ENCODE data around the gene PODXL. TPM values are rescaled to one million over a fixed set of nuclear protein-coding genes. Genes with fewer than 3 reads are reported as not detected.

Gene PODXL
- total RNA-seq, 2 donors from 2014 or later = 523 to 701 TPM

DNA sequence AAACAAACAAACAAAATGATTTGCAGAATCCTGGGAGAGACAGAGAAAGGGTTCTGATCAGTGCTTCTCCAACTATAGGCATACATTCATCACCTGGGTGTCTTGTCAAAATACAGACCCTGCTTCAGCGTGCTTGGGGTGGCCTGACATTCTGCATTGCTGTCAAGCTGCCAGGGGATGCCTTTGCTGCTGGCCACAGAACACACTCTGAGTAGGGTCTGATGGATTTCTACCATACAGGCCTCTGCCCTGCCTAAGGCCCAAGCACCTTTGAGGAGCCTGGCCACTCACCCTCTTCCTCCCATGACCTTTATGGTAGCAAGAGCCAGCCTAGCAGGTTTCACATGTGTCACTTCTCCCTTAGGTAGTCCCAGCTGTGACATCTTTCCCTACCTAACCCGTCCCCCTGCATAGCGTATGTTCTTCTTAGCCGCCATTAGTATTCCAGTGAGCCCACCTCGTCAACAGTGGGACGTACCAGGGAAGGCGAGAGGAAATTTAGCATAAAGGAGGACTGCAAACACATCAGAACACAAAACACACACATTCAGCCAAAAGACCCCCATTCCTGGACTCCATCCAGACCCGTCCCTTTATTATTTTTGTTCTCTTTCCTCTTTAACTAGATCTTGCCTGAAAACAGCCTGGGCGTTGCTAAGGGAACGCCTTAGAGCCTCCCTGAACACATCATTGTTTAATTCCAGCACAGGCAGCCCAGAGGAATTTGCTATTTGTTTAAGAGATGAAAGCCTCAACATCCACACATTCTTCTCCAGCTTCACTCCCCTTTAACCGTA, 43.9 kb upstream of the PODXL start:
- Histone ChIP-seq H3K4me3 (ENCODE audit: low read length) (no peak overlapping the region), H3K27ac (ENCODE audit: low read depth, low read length) (peak overlapping the region; percentile 78), H3K27me3 (ENCODE audit: control insufficient read depth, insufficient read depth, low read length, poor library complexity, severe bottlenecking) (no peaks in the 10 kb centered on the region), H3K4me1 (ENCODE audit: control insufficient read depth, insufficient read depth, low read length) (peaks cover 17% of the 10 kb centered on the region), H3K9me3 (ENCODE audit: control insufficient read depth, low read length) (no peaks in the 10 kb centered on the region), H3K36me3 (ENCODE audit: control insufficient read depth, insufficient read depth, low read length) (no peaks in the 10 kb centered on the region), H3K9ac (ENCODE audit: extremely low read depth, low read length, poor library complexity, severe bottlenecking) (no peak overlapping the region)
- 74 to 90% methylated on average over 6 to 11 of the region's 11 CpGs for WGBS, 2 experiments (ENCODE audit: insufficient coverage in 1 of 2, insufficient read length in 1 of 2)
- Mint-ChIP-seq H3K4me3 (no peak overlapping the region), H3K9me3 (no peaks in the 10 kb centered on the region), H3K36me3 (ENCODE audit: low read depth) (no peaks in the 10 kb centered on the region), H3K27me3 (ENCODE audit: insufficient read depth) (no peaks in the 10 kb centered on the region), H3K27ac (peak overlapping the region; percentile 77), H3K4me1 (peaks cover 49% of the 10 kb centered on the region)
- peak; percentile 53 for DNase-seq
- TF ChIP-seq, protein P1, sequence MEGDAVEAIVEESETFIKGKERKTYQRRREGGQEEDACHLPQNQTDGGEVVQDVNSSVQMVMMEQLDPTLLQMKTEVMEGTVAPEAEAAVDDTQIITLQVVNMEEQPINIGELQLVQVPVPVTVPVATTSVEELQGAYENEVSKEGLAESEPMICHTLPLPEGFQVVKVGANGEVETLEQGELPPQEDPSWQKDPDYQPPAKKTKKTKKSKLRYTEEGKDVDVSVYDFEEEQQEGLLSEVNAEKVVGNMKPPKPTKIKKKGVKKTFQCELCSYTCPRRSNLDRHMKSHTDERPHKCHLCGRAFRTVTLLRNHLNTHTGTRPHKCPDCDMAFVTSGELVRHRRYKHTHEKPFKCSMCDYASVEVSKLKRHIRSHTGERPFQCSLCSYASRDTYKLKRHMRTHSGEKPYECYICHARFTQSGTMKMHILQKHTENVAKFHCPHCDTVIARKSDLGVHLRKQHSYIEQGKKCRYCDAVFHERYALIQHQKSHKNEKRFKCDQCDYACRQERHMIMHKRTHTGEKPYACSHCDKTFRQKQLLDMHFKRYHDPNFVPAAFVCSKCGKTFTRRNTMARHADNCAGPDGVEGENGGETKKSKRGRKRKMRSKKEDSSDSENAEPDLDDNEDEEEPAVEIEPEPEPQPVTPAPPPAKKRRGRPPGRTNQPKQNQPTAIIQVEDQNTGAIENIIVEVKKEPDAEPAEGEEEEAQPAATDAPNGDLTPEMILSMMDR (conservative IDR thresholded peaks at IDR 0.05) = no peak

DNA sequence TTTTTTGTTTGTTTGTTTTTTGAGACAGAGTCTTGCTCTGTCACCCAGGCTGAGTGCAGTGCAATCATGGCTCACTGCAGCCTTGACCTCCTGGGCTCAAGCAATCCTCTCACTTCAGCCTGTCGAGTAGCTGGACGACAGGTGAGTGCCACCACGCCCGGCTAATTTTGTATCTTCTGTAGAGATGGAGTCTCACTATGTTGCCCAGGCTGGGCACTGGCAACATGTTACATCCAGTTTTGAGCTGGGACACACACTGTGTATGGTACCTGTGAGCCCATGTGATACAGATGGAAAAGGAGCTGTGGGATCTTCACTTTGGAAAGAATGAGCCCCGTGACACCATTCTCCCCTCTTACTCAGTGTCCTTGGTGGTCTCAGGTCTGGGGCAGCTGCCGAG, 40.4 kb upstream of the PODXL start:
- Mint-ChIP-seq H3K36me3 (ENCODE audit: low read depth) (no peaks in the 10 kb centered on the region), H3K9me3 (no peaks in the 10 kb centered on the region), H3K4me1 (peaks cover 33% of the 10 kb centered on the region), H3K27ac (no peak overlapping the region), H3K27me3 (ENCODE audit: insufficient read depth) (no peaks in the 10 kb centered on the region), H3K4me3 (no peak overlapping the region)
- no peak for DNase-seq
- no peak overlapping the region for H3K9ac ChIP-seq (ENCODE audit: extremely low read depth, low read length, poor library complexity, severe bottlenecking)
- no peak overlapping the region for H3K4me3 ChIP-seq (ENCODE audit: low read length)
- no peak overlapping the region for H3K27ac ChIP-seq (ENCODE audit: low read depth, low read length)
- H3K36me3 ChIP-seq (ENCODE audit: control insufficient read depth, insufficient read depth, low read length) = no peaks in the 10 kb centered on the region
- no peaks in the 10 kb centered on the region for H3K9me3 ChIP-seq (ENCODE audit: control insufficient read depth, low read length)
- H3K4me1 ChIP-seq (ENCODE audit: control insufficient read depth, insufficient read depth, low read length) = no peaks in the 10 kb centered on the region
- H3K27me3 ChIP-seq (ENCODE audit: control insufficient read depth, insufficient read depth, low read length, poor library complexity, severe bottlenecking) = no peaks in the 10 kb centered on the region
- TF ChIP-seq, protein P1 (conservative IDR thresholded peaks at IDR 0.05) = no peak
- WGBS, 2 experiments (ENCODE audit: insufficient coverage in 1 of 2, insufficient read length in 1 of 2) = 90 to 97% methylated on average over 5 to 6 of the region's 6 CpGs

DNA sequence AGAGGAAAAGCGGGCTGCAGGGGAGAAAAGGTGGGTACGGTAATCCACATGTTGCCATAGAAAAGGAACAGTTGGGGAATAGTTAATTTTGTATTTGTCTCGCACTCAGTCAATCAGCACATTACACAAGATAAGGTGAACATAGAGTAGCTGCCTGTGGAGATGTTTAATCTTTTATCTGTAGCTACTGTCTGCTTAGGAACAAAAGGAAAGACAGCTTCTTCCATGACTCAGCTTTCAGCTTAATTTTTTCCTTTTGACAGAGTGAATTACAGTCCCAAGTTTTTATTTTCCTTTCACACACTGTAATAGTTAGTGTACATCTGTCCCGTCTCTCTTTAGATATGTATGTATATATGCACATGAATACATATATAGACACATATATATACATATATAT, 39.3 kb upstream of the PODXL start:
- no peaks in the 10 kb centered on the region for H3K9me3 Mint-ChIP-seq
- H3K27me3 Mint-ChIP-seq (ENCODE audit: insufficient read depth) = no peaks in the 10 kb centered on the region
- Histone ChIP-seq H3K36me3 (ENCODE audit: control insufficient read depth, insufficient read depth, low read length) (no peaks in the 10 kb centered on the region), H3K4me1 (ENCODE audit: control insufficient read depth, insufficient read depth, low read length) (no peaks in the 10 kb centered on the region), H3K9me3 (ENCODE audit: control insufficient read depth, low read length) (no peaks in the 10 kb centered on the region), H3K9ac (ENCODE audit: extremely low read depth, low read length, poor library complexity, severe bottlenecking) (peak overlapping the region; percentile 25), H3K4me3 (ENCODE audit: low read length) (no peak overlapping the region), H3K27me3 (ENCODE audit: control insufficient read depth, insufficient read depth, low read length, poor library complexity, severe bottlenecking) (no peaks in the 10 kb centered on the region), H3K27ac (ENCODE audit: low read depth, low read length) (no peak overlapping the region)
- TF ChIP-seq, protein P1 (conservative IDR thresholded peaks at IDR 0.05) = no peak
- no peak for DNase-seq
- H3K36me3 Mint-ChIP-seq (ENCODE audit: low read depth) = no peaks in the 10 kb centered on the region
- H3K4me1 Mint-ChIP-seq = peaks cover 30% of the 10 kb centered on the region
- peak overlapping the region; percentile 86 for H3K27ac Mint-ChIP-seq
- H3K4me3 Mint-ChIP-seq = no peak overlapping the region
- 67 to 83% methylated on average over 2 to 3 of the region's 4 CpGs for WGBS, 2 experiments (ENCODE audit: insufficient coverage in 1 of 2, insufficient read length in 1 of 2)

Measured in endodermal cell (in vitro differentiated cells).